A549 treated with AZD9567 at 1 μM for 4 hours (cell line): ENCODE data around the gene CDSN. TPM values are rescaled to one million over a fixed set of nuclear protein-coding genes. Genes with fewer than 3 reads are reported as not detected.

ENCODE experiments used
- total RNA-seq: library from RNA; stranded (reverse); fragments of 200-300 nt; extraction: Qiagen RNA extraction; gene quantifications from 5 replicates; pipeline ENCODE4 v1.2.3, GENCODE V29; 2022; ENCODE audit not compliant: insufficient read depth

CDSN gene, protein sequence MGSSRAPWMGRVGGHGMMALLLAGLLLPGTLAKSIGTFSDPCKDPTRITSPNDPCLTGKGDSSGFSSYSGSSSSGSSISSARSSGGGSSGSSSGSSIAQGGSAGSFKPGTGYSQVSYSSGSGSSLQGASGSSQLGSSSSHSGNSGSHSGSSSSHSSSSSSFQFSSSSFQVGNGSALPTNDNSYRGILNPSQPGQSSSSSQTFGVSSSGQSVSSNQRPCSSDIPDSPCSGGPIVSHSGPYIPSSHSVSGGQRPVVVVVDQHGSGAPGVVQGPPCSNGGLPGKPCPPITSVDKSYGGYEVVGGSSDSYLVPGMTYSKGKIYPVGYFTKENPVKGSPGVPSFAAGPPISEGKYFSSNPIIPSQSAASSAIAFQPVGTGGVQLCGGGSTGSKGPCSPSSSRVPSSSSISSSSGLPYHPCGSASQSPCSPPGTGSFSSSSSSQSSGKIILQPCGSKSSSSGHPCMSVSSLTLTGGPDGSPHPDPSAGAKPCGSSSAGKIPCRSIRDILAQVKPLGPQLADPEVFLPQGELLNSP
- total RNA-seq, result 0.02 to 0.05 TPM (median 0.05 TPM) in 3 of 5 replicates, not detected in the others

DNA sequence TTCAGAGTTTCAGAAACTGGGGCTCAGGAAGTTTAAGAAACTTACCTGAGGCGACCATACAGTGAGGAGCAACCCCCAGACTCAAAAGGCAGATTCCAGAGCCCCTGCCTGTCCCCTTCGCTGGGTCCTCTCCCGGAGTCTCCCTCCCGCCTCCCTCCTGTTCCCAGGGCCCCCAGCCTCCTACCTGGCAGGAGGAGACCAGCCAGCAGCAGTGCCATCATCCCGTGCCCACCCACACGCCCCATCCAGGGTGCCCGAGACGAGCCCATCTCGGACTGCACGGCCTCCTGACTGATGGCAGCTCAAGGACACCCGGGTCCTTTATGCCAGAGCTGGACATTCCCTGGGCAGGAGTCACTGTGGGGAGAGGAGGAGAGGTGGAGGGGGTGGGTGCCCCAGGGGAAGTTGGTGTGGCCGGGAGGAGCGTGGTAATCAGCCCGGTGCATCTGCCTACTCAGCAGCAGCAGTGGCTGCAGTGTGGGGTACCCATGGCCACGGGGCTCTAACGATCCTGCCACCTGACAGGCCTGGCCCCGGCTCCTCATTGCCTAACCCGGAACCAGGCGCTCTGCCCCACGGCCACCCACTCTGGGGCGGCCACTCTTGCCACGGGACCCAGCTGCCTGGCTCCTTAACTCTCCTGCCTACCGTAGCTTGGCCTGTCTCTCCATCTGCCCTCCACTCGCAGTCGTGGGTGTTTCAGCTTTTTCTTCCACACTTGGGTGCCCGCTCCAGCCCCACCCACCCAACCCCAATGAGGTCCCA is at the start of gene CDSN:
Gene CDSN (minus strand): TSS at position 296 of the 765 bp plus-strand sequence. CDS start 27 bp downstream, at position 269.

DNA sequence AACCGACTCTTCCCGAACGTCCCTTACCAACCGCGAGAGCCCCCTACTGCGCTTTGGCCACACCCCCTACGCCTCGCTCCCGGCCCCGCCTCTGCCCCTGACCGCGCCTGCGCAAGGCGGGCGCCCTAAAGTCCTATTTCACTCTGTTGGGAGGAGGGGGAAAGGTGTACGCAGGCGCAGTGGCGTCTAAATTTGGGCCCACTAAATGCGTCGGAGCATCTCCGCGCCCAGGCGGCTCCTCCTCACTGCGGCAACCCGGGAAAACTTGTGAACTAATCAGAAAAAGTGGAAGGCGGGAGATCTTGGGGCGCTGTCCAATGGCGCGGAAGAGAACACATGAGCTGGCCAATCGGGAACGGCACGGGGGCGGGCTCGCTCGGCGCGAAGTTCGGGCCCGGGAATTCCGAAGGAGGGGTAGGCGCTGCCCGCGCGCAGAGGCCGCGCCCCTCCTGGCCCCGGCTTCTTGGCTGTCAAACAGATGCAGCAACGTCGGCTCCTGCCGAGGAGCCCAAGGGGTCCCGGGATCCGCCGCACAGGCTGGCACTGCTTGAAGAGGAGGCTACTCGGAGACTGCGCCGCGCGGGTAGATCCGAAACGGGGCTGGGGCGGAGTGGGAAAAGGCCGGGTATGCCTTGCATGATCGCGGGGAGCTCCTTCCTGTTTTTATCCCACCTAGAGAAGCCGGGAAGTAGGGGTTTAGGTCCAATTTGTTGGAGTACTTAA is 38.1 kb upstream of the CDSN start, which contains the start of gene TCF19:
Gene TCF19 (plus strand): TSS at position 450 of the 723 bp plus-strand sequence. CDS start 881 bp downstream, outside the sequence.

DNA sequence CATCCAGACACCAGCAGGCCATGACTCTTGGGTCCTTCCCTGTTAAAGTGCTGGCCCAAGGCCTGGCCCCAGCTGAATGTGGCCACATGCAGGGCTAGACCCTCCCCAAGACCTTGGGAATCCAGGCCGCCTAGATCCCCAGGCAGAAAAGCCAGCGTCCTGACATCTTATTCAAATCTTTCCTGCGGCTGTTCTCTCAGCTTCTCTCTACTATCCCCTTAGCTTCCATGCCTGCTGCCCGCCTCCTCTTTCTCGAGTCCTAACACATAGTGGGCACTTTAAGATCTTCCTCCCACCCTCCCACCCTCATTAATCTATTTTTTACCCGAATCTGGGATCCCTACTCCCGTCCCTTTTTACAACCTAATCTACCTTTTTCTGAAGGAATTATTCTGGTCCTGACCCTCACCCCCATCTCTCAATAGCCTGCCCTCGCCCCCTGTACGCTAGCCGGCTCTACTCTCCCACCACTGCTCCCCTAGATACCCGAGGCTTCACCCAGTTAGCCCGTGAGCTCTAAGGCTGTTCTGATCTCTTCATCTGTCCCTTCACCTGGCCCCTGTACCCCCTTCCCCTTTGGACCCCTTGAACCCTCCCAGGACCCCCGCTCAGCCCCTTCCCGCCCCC is 37.4 kb upstream of the CDSN start, which contains the start of gene CCHCR1:
Gene CCHCR1 (minus strand): TSS at position 290 of the 627 bp plus-strand sequence. CDS start 202 bp downstream, at position 88.

DNA sequence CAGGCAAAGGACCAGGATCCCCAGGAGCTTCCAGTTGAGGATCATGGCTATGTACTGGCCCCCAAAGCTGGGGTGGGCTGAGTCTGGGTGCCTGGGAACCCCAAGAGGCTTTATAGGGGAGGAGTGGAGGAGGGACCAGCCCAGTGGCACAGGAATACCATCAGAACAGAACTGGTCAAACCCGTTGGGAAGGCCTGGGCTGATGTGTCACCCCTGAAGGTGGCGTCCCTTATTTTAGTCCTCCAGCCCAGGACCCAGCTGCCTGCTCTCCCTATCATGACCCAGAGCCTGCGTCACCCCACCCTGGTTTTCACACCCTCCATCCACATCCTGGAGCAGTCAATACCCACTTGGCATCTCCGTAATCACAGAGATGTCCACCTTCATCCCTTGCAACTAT is 18.7 kb upstream of the CDSN start, which contains the start of gene PSORS1C2:
Gene PSORS1C2 (minus strand): TSS at position 85 of the 400 bp plus-strand sequence. CDS start 40 bp downstream, at position 45.

DNA sequence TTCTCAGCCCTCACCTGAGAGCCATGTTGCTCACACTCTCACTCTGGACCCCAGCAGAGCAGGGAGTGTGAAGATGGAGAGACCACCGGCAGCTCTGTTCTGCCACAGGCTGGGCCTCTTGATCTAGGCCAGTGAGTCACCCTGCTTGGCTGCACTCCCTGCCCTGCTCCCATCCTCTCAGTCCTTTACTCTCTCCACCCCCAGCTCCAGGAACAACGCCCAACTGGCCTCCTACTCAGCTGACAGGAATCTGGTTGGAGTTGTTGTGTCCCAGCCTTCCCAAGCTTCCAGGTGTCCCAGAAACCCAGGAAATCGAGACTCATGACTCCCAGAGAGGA is 5.7 kb downstream of the CDSN start, which contains the start of gene PSORS1C1:
Gene PSORS1C1 (plus strand): TSS at position 260 of the 338 bp plus-strand sequence. CDS start 14,833 bp downstream, outside the sequence.

DNA sequence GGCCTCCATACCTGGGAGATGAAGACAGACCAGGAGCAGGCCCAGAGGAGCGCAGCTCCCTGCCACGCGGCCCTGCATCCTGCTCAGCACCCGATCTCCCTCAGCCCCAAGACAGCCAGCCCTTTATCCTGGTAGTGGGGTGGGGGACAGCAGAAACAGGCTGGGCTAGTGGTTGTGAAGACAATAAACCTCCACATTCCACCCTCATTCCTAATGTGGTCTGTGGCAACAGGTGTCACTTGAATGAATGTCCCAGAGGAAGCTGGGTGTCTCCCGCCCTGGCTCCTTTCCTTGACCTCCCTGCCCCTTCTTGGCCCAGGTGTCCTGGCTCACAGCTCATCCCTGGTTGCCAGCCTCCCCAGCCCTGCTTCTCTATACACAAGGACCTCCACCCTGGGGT is 7.8 kb downstream of the CDSN start, which contains the start of gene C6orf15:
Gene C6orf15 (minus strand): TSS at position 98 of the 400 bp plus-strand sequence. CDS start 20 bp downstream, at position 78.

Other genes starting within 250 kb of the CDSN start
- 46.6 to 53.1 TPM (median 48.9 TPM) in 5 replicates for gene DDR1, start 235.9 kb downstream of the CDSN start, total RNA-seq
- 15.7 to 20.4 TPM (median 19.1 TPM) in 5 replicates for gene GTF2H4, start 212.2 kb downstream of the CDSN start, total RNA-seq
- gene VARS2, start 206.2 kb downstream of the CDSN start, total RNA-seq, result 9.0 to 14.5 TPM (median 13.3 TPM) in 5 replicates
- gene SFTA2, start 188.3 kb downstream of the CDSN start, total RNA-seq, result not detected in 5 replicates
- gene MUCL3, start 179.5 kb downstream of the CDSN start, total RNA-seq, result 0.03 to 0.06 TPM (median 0.05 TPM) in 4 of 5 replicates, not detected in the other
- not detected in 5 replicates for gene MUC21, start 136.7 kb downstream of the CDSN start, total RNA-seq
- 0.01 to 0.02 TPM in 2 of 5 replicates, not detected in the others for gene MUC22, start 110.0 kb downstream of the CDSN start, total RNA-seq
- not detected in 5 replicates for gene C6orf15, start 7.9 kb downstream of the CDSN start, total RNA-seq
- 3.5 to 6.1 TPM (median 4.7 TPM) in 4 of 5 replicates, not detected in the other for gene PSORS1C1, start 5.6 kb downstream of the CDSN start, total RNA-seq
- gene PSORS1C2, start 18.6 kb upstream of the CDSN start, total RNA-seq, result not detected in 5 replicates
- 6.7 to 9.0 TPM (median 6.9 TPM) in 5 replicates for gene CCHCR1, start 37.4 kb upstream of the CDSN start, total RNA-seq
- gene TCF19, start 38.1 kb upstream of the CDSN start, total RNA-seq, result 11.8 to 14.9 TPM (median 14.5 TPM) in 5 replicates
- gene POU5F1, start 50.2 kb upstream of the CDSN start, total RNA-seq, result 8.0 to 13.8 TPM (median 10.5 TPM) in 5 replicates
- 42.8 to 57.6 TPM (median 53.4 TPM) in 5 replicates for gene HLA-C, start 151.6 kb upstream of the CDSN start, total RNA-seq
- gene HLA-B, start 236.7 kb upstream of the CDSN start, total RNA-seq, result 26.6 to 30.8 TPM (median 28.4 TPM) in 5 replicates